ENCODE data around the gene TSHZ2. TPM values are rescaled to one million over a fixed set of nuclear protein-coding genes. Genes with fewer than 3 reads are reported as not detected.

Gene TSHZ2
- total RNA-seq, 1 donor from 2014 or later: 51.9 TPM

GRCh38 chr20:53124075-53124551, 152.0 kb downstream of the TSHZ2 start:
- H3K4me1 ChIP-seq: no peaks in the 10 kb centered on the region
- no peaks in the 10 kb centered on the region for H3K27me3 ChIP-seq
- no peaks in the 10 kb centered on the region for H3K9me3 ChIP-seq
- intact Hi-C loops (cut with DNase I): no loop called here
- no peaks in the 10 kb centered on the region for H3K36me3 ChIP-seq
- H3K27ac ChIP-seq: no peak overlapping the region
- TF ChIP-seq CTCF (IDR thresholded peaks at IDR 0.05): no peak
- peak in 1 of 2 donors; percentile 66 for DNase-seq (ENCODE audit: low spot score in 2 of 2)
- H3K4me3 ChIP-seq: no peak overlapping the region

GRCh38 chr20:53124803-53125202, 152.6 kb downstream of the TSHZ2 start:
- no peak for TF ChIP-seq CTCF (IDR thresholded peaks at IDR 0.05)
- DNase-seq (ENCODE audit: low spot score in 2 of 2): no peak
- no peak overlapping the region for H3K27ac ChIP-seq
- H3K36me3 ChIP-seq: no peaks in the 10 kb centered on the region
- intact Hi-C loops (cut with DNase I): no loop called here
- no peaks in the 10 kb centered on the region for H3K27me3 ChIP-seq
- H3K4me1 ChIP-seq: no peaks in the 10 kb centered on the region
- no peak overlapping the region for H3K4me3 ChIP-seq
- H3K9me3 ChIP-seq: no peaks in the 10 kb centered on the region

GRCh38 chr20:53126185-53126584, 154.0 kb downstream of the TSHZ2 start:
- intact Hi-C loops (cut with DNase I): no loop called here
- no peak for DNase-seq (ENCODE audit: low spot score in 2 of 2)
- no peak overlapping the region for H3K27ac ChIP-seq

GRCh38 chr20:53127027-53127426, 154.9 kb downstream of the TSHZ2 start:
- H3K27ac ChIP-seq: no peak overlapping the region
- no peak overlapping the region for H3K4me3 ChIP-seq
- no peak for TF ChIP-seq CTCF (IDR thresholded peaks at IDR 0.05)
- no peaks in the 10 kb centered on the region for H3K27me3 ChIP-seq
- H3K36me3 ChIP-seq: no peaks in the 10 kb centered on the region
- intact Hi-C loops (cut with DNase I): no loop called here
- DNase-seq (ENCODE audit: low spot score in 2 of 2): no peak
- H3K9me3 ChIP-seq: no peaks in the 10 kb centered on the region
- no peaks in the 10 kb centered on the region for H3K4me1 ChIP-seq

More at GRCh38 chr20:53126185-53126584, 154.0 kb downstream of the TSHZ2 start:
- no peak for TF ChIP-seq CTCF (IDR thresholded peaks at IDR 0.05)
- no peaks in the 10 kb centered on the region for H3K4me1 ChIP-seq
- H3K9me3 ChIP-seq: no peaks in the 10 kb centered on the region
- H3K27me3 ChIP-seq: no peaks in the 10 kb centered on the region
- H3K4me3 ChIP-seq: no peak overlapping the region
- H3K36me3 ChIP-seq: no peaks in the 10 kb centered on the region

- Histone ChIP-seq H3K27ac (no peak overlapping the region), H3K9me3 (no peaks in the 10 kb centered on the region), H3K4me3 (no peak overlapping the region), H3K36me3 (no peaks in the 10 kb centered on the region), H3K4me1 (no peaks in the 10 kb centered on the region), H3K27me3 (no peaks in the 10 kb centered on the region)
- DNase-seq (ENCODE audit: low spot score in 2 of 2): no peak
- intact Hi-C loops (cut with DNase I): no loop called here
- no peak for TF ChIP-seq CTCF (IDR thresholded peaks at IDR 0.05)
Measured at GRCh38 chr20:53128004-53128403, 155.8 kb downstream of the TSHZ2 start.

- no peak overlapping the region for H3K27ac ChIP-seq
- no peak for DNase-seq (ENCODE audit: low spot score in 2 of 2)
- no peaks in the 10 kb centered on the region for H3K4me1 ChIP-seq
- H3K9me3 ChIP-seq: no peaks in the 10 kb centered on the region
- H3K36me3 ChIP-seq: no peaks in the 10 kb centered on the region
- no peak for TF ChIP-seq CTCF (IDR thresholded peaks at IDR 0.05)
- no peaks in the 10 kb centered on the region for H3K27me3 ChIP-seq
- intact Hi-C loops (cut with DNase I): no loop called here
- no peak overlapping the region for H3K4me3 ChIP-seq
Measured at GRCh38 chr20:53129563-53129962, 157.4 kb downstream of the TSHZ2 start.

Data from ascending aorta (tissue), 2 donors.